PC-3 (cell line): ENCODE measurements around the gene HOXB6. TPM values are rescaled to one million over a fixed set of nuclear protein-coding genes. Genes with fewer than 3 reads are reported as not detected.

Experiments used
- ATAC-seq: fragments of 200-7000 bp; cut with Tn5 transposase; 2 replicates; pipeline ENCODE4 v1.9.1; 2020; ENCODE audit warnings: mild to moderate bottlenecking, moderate library complexity
- BruUV-seq: library from RNA; stranded (reverse); fragments of 400-500 nt; replicated peaks from 2 replicates; lab custom pipeline; 2021; lab: Mats Ljungman, UMichigan
- CTCF ChIA-PET: fragments of 300-600 bp; sonication (Branson Sonifier 250); formaldehyde crosslinking; loops from one replicate; lab custom pipeline; 2022; ENCODE audit warnings: antibody characterized with exemption; lab: Charles Lee
- POLR2A ChIA-PET: fragments of 300-600 bp; sonication (Branson Sonifier 250); formaldehyde crosslinking; loops from one replicate; lab custom pipeline; 2022; ENCODE audit warnings: antibody characterized with exemption; ENCODE audit not compliant: unreplicated experiment; lab: Charles Lee
- DNase-seq: peaks from one replicate; pipeline ENCODE4 v3.0.0-alpha.2; 2015
- H2AFZ ChIP-seq: fragments of 300-600 bp; sonication (generic); 2 replicates; pipeline ENCODE4 v1.6.0; 2016; ENCODE audit warnings: antibody characterized with exemption, low read length
- H3F3A ChIP-seq: fragments of 300-600 bp; sonication (generic); one replicate; pipeline ENCODE4 v1.6.0; 2017; ENCODE audit warnings: antibody characterized with exemption, low read length, control low read depth, mild to moderate bottlenecking; ENCODE audit not compliant: unreplicated experiment
- H3K27ac ChIP-seq: fragments of 300-600 bp; sonication (generic); 2 replicates; pipeline ENCODE4 v1.5.1; 2016; ENCODE audit warnings: mild to moderate bottlenecking, low read length
- H3K27me3 ChIP-seq: fragments of 300-600 bp; sonication (generic); 2 replicates; pipeline ENCODE4 v1.6.1; 2016; ENCODE audit warnings: low read length, mixed read lengths
- H3K36me3 ChIP-seq: fragments of 300-600 bp; sonication (generic); 2 replicates; pipeline ENCODE4 v1.6.1; 2016; ENCODE audit warnings: low read depth, mixed run types, low read length, mixed read lengths
- H3K4me1 ChIP-seq: fragments of 300-600 bp; sonication (generic); 2 replicates; pipeline ENCODE4 v1.5.1; 2016; ENCODE audit warnings: low read length; ENCODE audit not compliant: insufficient read depth
- H3K4me2 ChIP-seq: fragments of 300-600 bp; sonication (generic); 2 replicates; pipeline ENCODE4 v1.6.0; 2016; ENCODE audit warnings: low read length
- H3K4me3 ChIP-seq: fragments of 300-600 bp; sonication (generic); 2 replicates; pipeline ENCODE4 v1.5.1; 2016; ENCODE audit warnings: mild to moderate bottlenecking, low read length, mixed read lengths
- H3K79me2 ChIP-seq: fragments of 300-600 bp; sonication (generic); 2 replicates; pipeline ENCODE4 v1.6.1; 2017; ENCODE audit warnings: low read length, mixed read lengths
- H3K9ac ChIP-seq: fragments of 300-600 bp; sonication (generic); 2 replicates; pipeline ENCODE4 v1.6.0; 2016; ENCODE audit warnings: mild to moderate bottlenecking, low read length
- H3K9me2 ChIP-seq: fragments of 300-600 bp; sonication (generic); replicated peaks from 2 replicates; pipeline ENCODE4 v1.6.1; 2016; ENCODE audit warnings: mixed run types, low read length, mixed read lengths
- H3K9me3 ChIP-seq: fragments of 300-600 bp; sonication (generic); 2 replicates; pipeline ENCODE4 v1.6.1; 2016; ENCODE audit warnings: low read length, mixed read lengths
- H4K20me1 ChIP-seq: fragments of 300-600 bp; sonication (generic); 2 replicates; pipeline ENCODE4 v1.6.1; 2016; ENCODE audit warnings: low read length, mixed read lengths
- CTCF ChIP-seq: fragments of 300-600 bp; sonication (generic); conservative IDR thresholded peaks from 2 replicates; pipeline ENCODE4 v1.5.1; 2017; ENCODE audit warnings: antibody characterized with exemption, low read depth, mild to moderate bottlenecking, low read length
- EZH2 ChIP-seq: fragments of 300-600 bp; sonication (generic); IDR thresholded peaks from one replicate; pipeline ENCODE4 v1.6.1; 2017; ENCODE audit warnings: antibody characterized with exemption, mild to moderate bottlenecking, low read length; ENCODE audit not compliant: unreplicated experiment
- EZH2phosphoT487 ChIP-seq: fragments of 300-600 bp; sonication (generic); IDR thresholded peaks from 2 replicates; pipeline ENCODE4 v1.6.1; 2018; ENCODE audit warnings: mild to moderate bottlenecking, antibody characterized with exemption, low read length, borderline replicate concordance
- intact Hi-C: fragments of 100-400 bp; cut with micrococcal nuclease; formaldehyde crosslinking; loops from 2 replicates; pipeline ENCODE4 v1.9.0; 2023
- total RNA-seq: library from RNA; depleted of rRNA; stranded (reverse); fragments of >200 nt; gene quantifications from 2 replicates; pipeline ENCODE4 v1.2.3, GENCODE V29; 2014

Gene HOXB6
- total RNA-seq, 1 experiment from 2014 or later, result 9.5 TPM

DNA sequence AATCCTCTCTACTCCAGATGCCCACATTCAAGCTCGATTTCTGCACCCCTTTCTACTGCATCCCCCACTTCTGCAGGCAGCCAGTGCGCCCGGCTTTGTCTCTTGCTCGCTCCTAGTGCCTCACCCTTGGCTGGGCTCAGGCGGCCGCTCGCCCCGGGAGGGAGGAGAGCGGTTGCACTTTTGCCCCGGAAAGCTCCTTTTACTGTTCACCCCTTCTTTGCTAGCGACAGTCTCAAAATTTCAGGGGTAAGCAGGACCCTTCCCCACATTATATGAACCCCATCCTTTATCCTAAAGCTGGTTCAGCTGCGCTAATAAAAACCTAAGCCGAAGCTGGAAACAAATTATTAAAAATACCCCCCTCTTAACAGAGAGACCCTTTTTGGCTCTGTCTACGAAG is 12.2 kb downstream of the HOXB6 start:
- ChIA-PET CTCF (interaction anchor here (1.1 kb wide), 1 partner anchor 241 kb away, joined by 14 read pairs; no protein-coding TSS in a partner anchor), POLR2A (no interaction called here)
- Histone ChIP-seq H4K20me1 (no peaks in the 10 kb centered on the region; the same call in 1 of the 2 replicates), H3K27me3 (no peaks in the 10 kb centered on the region), H3K36me3 (no peaks in the 10 kb centered on the region), H3K4me2 (no peak overlapping the region), H3K4me1 (peaks cover 7% of the 10 kb centered on the region; the same call in 1 of the 2 replicates), H3K27ac (no peak overlapping the region), H3K4me3 (no peak overlapping the region), H2AFZ (no peak overlapping the region), H3F3A (no peaks in the 10 kb centered on the region), H3K9me3 (no peaks in the 10 kb centered on the region), H3K9me2 (no peaks in the 10 kb centered on the region), H3K9ac (no peak overlapping the region), H3K79me2 (peaks cover 11% of the 10 kb centered on the region)
- intact Hi-C loops, result no loop called here
- no TSS peak for BruUV-seq
- ATAC-seq, result no peak
- TF ChIP-seq CTCF (no peak), EZH2 (no peak), EZH2phosphoT487 (no peak)
- DNase-seq, result no peak

DNA sequence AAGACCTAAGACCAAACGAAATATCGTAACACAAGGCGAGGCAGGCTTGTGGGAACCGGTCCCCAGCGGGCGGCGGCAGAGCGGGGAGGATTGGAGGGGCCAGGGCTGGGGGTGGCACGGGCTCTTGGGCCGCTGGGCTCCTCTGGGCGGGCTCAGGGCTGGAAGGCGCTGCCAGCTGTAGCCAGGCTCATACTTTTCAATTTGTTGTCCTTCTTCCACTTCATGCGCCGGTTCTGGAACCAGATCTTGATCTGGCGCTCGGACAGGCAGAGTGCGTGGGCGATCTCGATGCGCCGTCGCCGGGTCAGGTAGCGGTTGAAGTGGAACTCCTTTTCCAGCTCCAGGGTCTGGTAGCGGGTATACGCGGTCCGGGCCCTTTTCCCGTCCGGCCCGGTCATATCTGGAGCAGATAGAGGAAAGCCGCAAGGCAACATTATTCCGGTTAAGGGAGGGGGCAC is 12.7 kb downstream of the HOXB6 start:
- H3K9me2 ChIP-seq, result no peaks in the 10 kb centered on the region
- ATAC-seq (no peak), DNase-seq (no peak)
- no peaks in the 10 kb centered on the region for H3K36me3 ChIP-seq
- no peak overlapping the region for H3K27ac ChIP-seq
- peaks cover 8% of the 10 kb centered on the region; the same call in 1 of the 2 replicates for H3K4me1 ChIP-seq
- H3K79me2 ChIP-seq, result peaks cover 6% of the 10 kb centered on the region
- H4K20me1 ChIP-seq, result no peaks in the 10 kb centered on the region; the same call in 1 of the 2 replicates
- no TSS peak for BruUV-seq
- no peaks in the 10 kb centered on the region for H3K9me3 ChIP-seq
- H3F3A ChIP-seq, result no peaks in the 10 kb centered on the region
- ChIA-PET POLR2A (no interaction called here), CTCF (no interaction called here)
- no peak overlapping the region for H2AFZ ChIP-seq
- intact Hi-C loops, result no loop called here
- no peak overlapping the region for H3K4me2 ChIP-seq
- no peak overlapping the region for H3K9ac ChIP-seq
- TF ChIP-seq EZH2phosphoT487, result no peak
- no peak for TF ChIP-seq EZH2
- TF ChIP-seq CTCF, result no peak
- H3K4me3 ChIP-seq, result no peak overlapping the region
- no peaks in the 10 kb centered on the region for H3K27me3 ChIP-seq

GRCh38 chr17:48591255-48592056 is 13.3 kb downstream of the HOXB6 start:
- H3K9me3 ChIP-seq, result no peaks in the 10 kb centered on the region
- CTCF ChIA-PET, result interaction anchor here (0.7 kb wide), 1 partner anchor 327 kb away, joined by 4 read pairs; no protein-coding TSS in a partner anchor
- H4K20me1 ChIP-seq, result no peaks in the 10 kb centered on the region

More at GRCh38 chr17:48591255-48592056, 13.3 kb downstream of the HOXB6 start:
- Histone ChIP-seq H3K27ac (no peak overlapping the region), H2AFZ (no peak overlapping the region), H3K4me2 (no peak overlapping the region), H3K79me2 (no peaks in the 10 kb centered on the region), H3K4me3 (no peak overlapping the region), H3K9me2 (no peaks in the 10 kb centered on the region), H3K9ac (no peak overlapping the region), H3F3A (no peaks in the 10 kb centered on the region), H3K4me1 (peaks cover 8% of the 10 kb centered on the region; the same call in 1 of the 2 replicates), H3K27me3 (no peaks in the 10 kb centered on the region), H3K36me3 (no peaks in the 10 kb centered on the region)
- intact Hi-C loops, result no loop called here
- no TSS peak for BruUV-seq
- POLR2A ChIA-PET, result no interaction called here
- ATAC-seq (no peak), DNase-seq (no peak)
- TF ChIP-seq CTCF (no peak), EZH2 (no peak), EZH2phosphoT487 (no peak)
